IMR-90 (cell line): Measurements from ENCODE around the gene CERS5. TPM values are rescaled to one million over a fixed set of nuclear protein-coding genes. Genes with fewer than 3 reads are reported as not detected.

Experiments
- ATAC-seq: fragments of 200-7000 bp; cut with Tn5 transposase; 2 replicates; pipeline ENCODE4 v1.9.1; 2020; ENCODE audit warnings: low read depth, mild to moderate bottlenecking, moderate library complexity
- BruUV-seq: library from RNA; stranded (reverse); fragments of 400-500 nt; replicated peaks from 2 replicates; lab custom pipeline; 2021; lab: Mats Ljungman, UMichigan
- CTCF ChIA-PET: fragments of 300-600 bp; formaldehyde crosslinking; extraction: SDS; loops from one replicate; lab custom pipeline; 2021; ENCODE audit warnings: antibody characterized with exemption; lab: Yijun Ruan, JAX
- POLR2A ChIA-PET: fragments of 300-600 bp; sonication (Branson Sonifier 250); formaldehyde crosslinking; loops from one replicate; lab custom pipeline; 2022; ENCODE audit warnings: antibody characterized with exemption; ENCODE audit not compliant: unreplicated experiment; lab: Charles Lee
- DNase-seq: peaks from one replicate; pipeline ENCODE4 v3.0.0; 2013
- H2AFZ ChIP-seq: replicated peaks from 2 replicates; pipeline ENCODE3; 2013; ENCODE audit warnings: low read length, mild to moderate bottlenecking; ENCODE audit not compliant: poor library complexity
- H2AK5ac ChIP-seq: 2 replicates; pipeline ENCODE4 v1.6.1; 2013; ENCODE audit warnings: low read depth, low read length, inconsistent platforms
- H2AK9ac ChIP-seq: replicated peaks from 2 replicates; pipeline ENCODE3; 2013; ENCODE audit warnings: mild to moderate bottlenecking, low read depth, low read length, moderate library complexity; ENCODE audit not compliant: poor library complexity
- H2BK120ac ChIP-seq: 2 replicates; pipeline ENCODE4 v1.6.1; 2013; ENCODE audit warnings: low read depth, low read length, inconsistent platforms
- H2BK15ac ChIP-seq: 3 replicates; pipeline ENCODE4 v1.6.1; 2013; ENCODE audit warnings: low read depth, low read length, inconsistent platforms
- H2BK20ac ChIP-seq: 2 replicates; pipeline ENCODE4 v1.6.1; 2013; ENCODE audit warnings: low read depth, mild to moderate bottlenecking, inconsistent platforms, low read length, moderate library complexity
- H2BK5ac ChIP-seq: 2 replicates; pipeline ENCODE4 v1.6.1; 2013; ENCODE audit warnings: mild to moderate bottlenecking, low read depth, low read length, inconsistent platforms; ENCODE audit not compliant: poor library complexity, severe bottlenecking
- H3K14ac ChIP-seq: replicated peaks from 2 replicates; pipeline ENCODE4 v1.6.1; 2013; ENCODE audit warnings: low read depth, low read length, inconsistent platforms
- H3K18ac ChIP-seq: 2 replicates; pipeline ENCODE4 v1.6.1; 2013; ENCODE audit warnings: low read depth, low read length, control low read depth
- H3K23ac ChIP-seq: 2 replicates; pipeline ENCODE4 v1.6.1; 2013; ENCODE audit warnings: low read depth, low read length, inconsistent platforms
- H3K27ac ChIP-seq: 2 replicates; pipeline ENCODE4 v1.5.1; 2013; ENCODE audit warnings: mild to moderate bottlenecking, control low read depth, low read length; ENCODE audit not compliant: insufficient read depth
- H3K27me3 ChIP-seq: 2 replicates; pipeline ENCODE4 v1.6.1; 2013; ENCODE audit warnings: low read length; ENCODE audit not compliant: control insufficient read depth, insufficient read depth
- H3K36me3 ChIP-seq: 2 replicates; pipeline ENCODE4 v1.6.1; 2013; ENCODE audit warnings: low read length, mixed read lengths; ENCODE audit not compliant: control insufficient read depth, insufficient read depth
- H3K4ac ChIP-seq: 2 replicates; pipeline ENCODE4 v1.6.1; 2013; ENCODE audit warnings: low read depth, low read length, inconsistent platforms
- H3K4me1 ChIP-seq: 2 replicates; pipeline ENCODE4 v1.6.1; 2013; ENCODE audit warnings: low read length, mixed read lengths; ENCODE audit not compliant: control insufficient read depth, insufficient read depth
- H3K4me2 ChIP-seq: 2 replicates; pipeline ENCODE4 v1.6.1; 2013; ENCODE audit warnings: low read depth, mild to moderate bottlenecking, control low read depth, low read length, moderate library complexity
- H3K4me3 ChIP-seq: 2 replicates; pipeline ENCODE4 v1.5.1; 2013; ENCODE audit warnings: low read depth, mild to moderate bottlenecking, control low read depth, low read length, moderate library complexity; ENCODE audit not compliant: insufficient read depth
- H3K56ac ChIP-seq: 2 replicates; pipeline ENCODE4 v1.6.1; 2013; ENCODE audit warnings: low read length, inconsistent platforms; ENCODE audit not compliant: insufficient read depth; ENCODE audit errors: extremely low read depth
- H3K79me1 ChIP-seq, 2 experiments: 2 replicates each; pipeline ENCODE4 v1.6.1; 2013; ENCODE audit warnings: low read length in 2 of 2, inconsistent platforms in 1 of 2, low read depth in 1 of 2
- H3K9ac ChIP-seq: 2 replicates; pipeline ENCODE4 v1.6.1; 2013; ENCODE audit warnings: low read depth, low read length, control low read depth
- H3K9me1 ChIP-seq: 2 replicates; pipeline ENCODE4 v1.6.1; 2013; ENCODE audit warnings: low read length, inconsistent platforms; ENCODE audit not compliant: insufficient read depth
- H3K9me3 ChIP-seq: 2 replicates; pipeline ENCODE4 v1.6.1; 2013; ENCODE audit warnings: low read length; ENCODE audit not compliant: control insufficient read depth, insufficient read depth
- H4K20me1 ChIP-seq: 2 replicates; pipeline ENCODE4 v1.6.1; 2013; ENCODE audit warnings: low read length, inconsistent platforms; ENCODE audit not compliant: insufficient read depth
- H4K5ac ChIP-seq: 2 replicates; pipeline ENCODE4 v1.6.1; 2013; ENCODE audit warnings: mild to moderate bottlenecking, low read depth, low read length, control low read depth
- H4K8ac ChIP-seq, 2 experiments: 2 replicates each; pipeline ENCODE4 v1.6.1; 2013; ENCODE audit warnings: low read depth in 2 of 2, low read length in 2 of 2, control low read depth in 1 of 2, inconsistent platforms in 1 of 2
- H4K91ac ChIP-seq: 2 replicates; pipeline ENCODE4 v1.6.1; 2013; ENCODE audit warnings: low read depth, low read length, inconsistent platforms; ENCODE audit not compliant: insufficient read depth
- CTCF ChIP-seq: conservative IDR thresholded peaks from 2 replicates; pipeline ENCODE4 v1.5.1; 2012; ENCODE audit warnings: mild to moderate bottlenecking, low read depth, low read length, improper control_type of control experiment
- WGBS, 2 experiments: methylation state at CpG; one replicate each; pipeline versions ENCODE4 v1.1.5 to v1.1.7; 2013; ENCODE audit warnings: missing lambda C conversion rate in 2 of 2; ENCODE audit not compliant: insufficient read length in 1 of 2; ENCODE audit errors: extremely low coverage in 2 of 2; 5-methylcytosine and 5-hydroxymethylcytosine counted together
- dilution Hi-C: fragments of 300-500 bp; cut with HindIII; formaldehyde crosslinking; loops from one replicate; pipeline ENCODE4 v1.14.3; 2018; ENCODE audit warnings: low sequenced_read_pairs; ENCODE audit not compliant: unreplicated experiment
- in situ Hi-C: fragments of 300-500 bp; cut with MboI; formaldehyde crosslinking; loops from 3 replicates; pipeline ENCODE4 v1.14.3; 2019; ENCODE audit warnings: low sequenced_read_pairs, inconsistent platforms, mixed read lengths
- intact Hi-C: fragments of 100-400 bp; cut with micrococcal nuclease; formaldehyde crosslinking; loops from 2 replicates; pipeline ENCODE4 v1.10.0; 2022
- polyA plus RNA-seq, 3 experiments: library from polyadenylated mRNA; depleted of rRNA; stranded (reverse); fragments of >200 nt; gene quantifications; 2 replicates each; pipeline ENCODE4 v1.2.3, GENCODE V29; 2012; ENCODE audit warnings: low replicate concordance in 1 of 3
- total RNA-seq: library from RNA; depleted of rRNA; stranded (reverse); fragments of >200 nt; gene quantifications from 2 replicates; pipeline ENCODE4 v1.2.3, GENCODE V29; 2012

The CERS5 gene
- total and polyA plus RNA-seq, 2 of the 4 experiments (the other 2 are of a cell fraction) = 40.3 to 60.3 TPM

GRCh38 chr12:50089730-50090129, 77.4 kb downstream of the CERS5 start:
- POLR2A ChIA-PET = no interaction called here
- CTCF ChIA-PET = interaction anchor here (0.5 kb wide), 1 partner anchor 95 kb away, joined by 4 read pairs; no protein-coding TSS in a partner anchor
- Histone ChIP-seq H3K79me1 (peaks cover 13 to 39% of the 10 kb centered on the region in 2 experiments), H2AK5ac (no peak overlapping the region), H3K4me1 (peaks cover 5% of the 10 kb centered on the region), H4K8ac (no peak overlapping the region), H3K4me2 (no peak overlapping the region), H3K56ac (no peak overlapping the region), H3K4me3 (no peak overlapping the region), H3K9ac (no peak overlapping the region), H3K27ac (no peak overlapping the region), H3K18ac (no peak overlapping the region), H2BK5ac (no peak overlapping the region), H3K23ac (no peak overlapping the region), H3K9me3 (no peaks in the 10 kb centered on the region), H3K4ac (no peak overlapping the region), H2BK15ac (no peak overlapping the region), H3K14ac (no peak overlapping the region), H4K20me1 (peaks cover 25% of the 10 kb centered on the region), H3K9me1 (no peaks in the 10 kb centered on the region), H2BK20ac (no peak overlapping the region), H3K27me3 (no peaks in the 10 kb centered on the region), H4K91ac (no peak overlapping the region), H2AK9ac (no peak overlapping the region), H2BK120ac (no peak overlapping the region), H3K36me3 (peaks cover 49% of the 10 kb centered on the region), H4K5ac (no peak overlapping the region), H2AFZ (no peak overlapping the region)
- in situ Hi-C loops (no loop called here), intact Hi-C loops (loop anchor here (5.0 kb wide), 1 partner anchor 78 kb away; the partner anchor contains the start of gene CERS5), dilution Hi-C loops (no loop called here)
- no TSS peak for BruUV-seq
- WGBS, 2 experiments = no CpG with 5 or more reads among the region's 7 CpGs
- TF ChIP-seq CTCF = no peak
- DNase-seq (no peak), ATAC-seq (no peak)
